HepG2 (cell line): ENCODE measurements around the gene TIFAB. TPM values are rescaled to one million over a fixed set of nuclear protein-coding genes. Genes with fewer than 3 reads are reported as not detected.

Experiments used
- CEBPG ChIP-seq: IDR thresholded peaks from 2 replicates; pipeline ENCODE4 v1.6.1; 2016
- FLYWCH1 ChIP-seq: sonication (generic); formaldehyde crosslinking; IDR thresholded peaks from 2 replicates; pipeline ENCODE4 v1.8.1; 2023; ENCODE audit warnings: mild to moderate bottlenecking, missing genetic modification reagents
- HHEX ChIP-seq: IDR thresholded peaks from 2 replicates; pipeline ENCODE4 v1.6.1; 2016; ENCODE audit warnings: control low read depth
- KAT7 ChIP-seq: IDR thresholded peaks from 2 replicates; pipeline ENCODE4 v1.6.1; 2018; ENCODE audit warnings: borderline replicate concordance, missing compliant biosample characterization
- MAZ ChIP-seq, 2 experiments: sonication (generic) in 1 of 2; formaldehyde crosslinking in 1 of 2; IDR thresholded peaks; 2 replicates each; pipeline versions ENCODE4 v1.5.0 to v1.6.1; 2012 to 2020; ENCODE audit warnings: low read depth in 2 of 2, mild to moderate bottlenecking in 2 of 2, borderline replicate concordance in 1 of 2, improper control_type of control experiment in 1 of 2, low read length in 1 of 2, missing genetic modification reagents in 1 of 2, moderate library complexity in 1 of 2
- MTA1 ChIP-seq: sonication (generic); formaldehyde crosslinking; IDR thresholded peaks from 2 replicates; pipeline ENCODE4 v1.4.0; 2020; ENCODE audit warnings: missing genetic modification reagents, mild to moderate bottlenecking, borderline replicate concordance
- NFE2L2 ChIP-seq: fragments of 150-350 bp; IDR thresholded peaks from 2 replicates; pipeline ENCODE4 v1.6.1; 2014; ENCODE audit warnings: low read length
- NFIC ChIP-seq: IDR thresholded peaks from 2 replicates; pipeline ENCODE4 v1.6.1; 2012; ENCODE audit warnings: mild to moderate bottlenecking, low read length, inconsistent platforms
- PHF20 ChIP-seq: sonication (generic); formaldehyde crosslinking; IDR thresholded peaks from 2 replicates; pipeline ENCODE4 v1.5.0; 2020; ENCODE audit warnings: mild to moderate bottlenecking, missing genetic modification reagents
- PRMT3 ChIP-seq: sonication (generic); formaldehyde crosslinking; IDR thresholded peaks from 2 replicates; pipeline ENCODE4 v1.8.1; 2022; ENCODE audit warnings: low read depth, mild to moderate bottlenecking, moderate library complexity, missing genetic modification reagents, borderline replicate concordance
- SP5 ChIP-seq: IDR thresholded peaks from 2 replicates; pipeline ENCODE4 v1.6.1; 2016; ENCODE audit warnings: low read depth, borderline replicate concordance
- SUZ12 ChIP-seq: fragments of 150-350 bp; IDR thresholded peaks from 2 replicates; pipeline ENCODE4 v1.6.1; 2014; ENCODE audit warnings: low read depth, low read length
- TOE1 ChIP-seq: sonication (generic); formaldehyde crosslinking; IDR thresholded peaks from 2 replicates; pipeline ENCODE4 v1.4.0; 2020; ENCODE audit warnings: mild to moderate bottlenecking, missing genetic modification reagents
- ZNF296 ChIP-seq: sonication (generic); formaldehyde crosslinking; conservative IDR thresholded peaks from 2 replicates; pipeline ENCODE4 v1.5.0; 2020; ENCODE audit warnings: mild to moderate bottlenecking, missing genetic modification reagents
- ZSCAN20 ChIP-seq: sonication (generic); formaldehyde crosslinking; IDR thresholded peaks from 2 replicates; pipeline ENCODE4 v1.4.0; 2020; ENCODE audit warnings: missing genetic modification reagents, mild to moderate bottlenecking, borderline replicate concordance
- polyA plus RNA-seq, 8 experiments: library from polyadenylated mRNA; depleted of rRNA in 3 of 8; stranded (reverse) in 7 of 8; unstranded in 1 of 8; fragments of >200 nt; fragmentation: Illumina TruSeq in 4 of 8; extraction: Trizol in 4 of 8; gene quantifications; 2 replicates each; pipeline versions ENCODE4 v1.2.1 to v1.2.3, GENCODE V29; 2011 to 2016; ENCODE audit warnings: low read depth in 4 of 8, missing spikeins in 1 of 8, mixed read lengths in 1 of 8; ENCODE audit not compliant: insufficient read depth in 1 of 8
- total RNA-seq, 5 experiments: library from RNA; depleted of rRNA; stranded (reverse); fragments of >200 nt; fragmentation: Illumina TruSeq; extraction: Trizol; gene quantifications; 2 replicates each; pipeline ENCODE4 v1.2.3, GENCODE V29; 2016; ENCODE audit warnings: low read depth in 1 of 5
- TF ChIP-seq, protein P1 (sequence below): IDR thresholded peaks from 2 replicates; pipeline ENCODE4 v1.6.1; 2012; ENCODE audit warnings: low read length, improper control_type of control experiment
- TF ChIP-seq, protein P2 (sequence below): sonication (generic); formaldehyde crosslinking; IDR thresholded peaks from 2 replicates; pipeline ENCODE4 v1.4.0; 2020; ENCODE audit warnings: missing genetic modification reagents, borderline replicate concordance
- TF ChIP-seq, protein P3 (sequence below): sonication (generic); formaldehyde crosslinking; IDR thresholded peaks from 2 replicates; pipeline ENCODE4 v1.9.0; 2021; ENCODE audit warnings: missing genetic modification reagents, borderline replicate concordance
- TF ChIP-seq, protein P4 (sequence below): sonication (generic); formaldehyde crosslinking; conservative IDR thresholded peaks from 2 replicates; pipeline ENCODE4 v1.8.0; 2022; ENCODE audit warnings: low read depth, missing genetic modification reagents

Gene TIFAB
- total and polyA plus RNA-seq, 2 of the 13 experiments (the other 11 are each of a cell fraction or from before 2014, with no cell fraction given), result not detected

DNA sequence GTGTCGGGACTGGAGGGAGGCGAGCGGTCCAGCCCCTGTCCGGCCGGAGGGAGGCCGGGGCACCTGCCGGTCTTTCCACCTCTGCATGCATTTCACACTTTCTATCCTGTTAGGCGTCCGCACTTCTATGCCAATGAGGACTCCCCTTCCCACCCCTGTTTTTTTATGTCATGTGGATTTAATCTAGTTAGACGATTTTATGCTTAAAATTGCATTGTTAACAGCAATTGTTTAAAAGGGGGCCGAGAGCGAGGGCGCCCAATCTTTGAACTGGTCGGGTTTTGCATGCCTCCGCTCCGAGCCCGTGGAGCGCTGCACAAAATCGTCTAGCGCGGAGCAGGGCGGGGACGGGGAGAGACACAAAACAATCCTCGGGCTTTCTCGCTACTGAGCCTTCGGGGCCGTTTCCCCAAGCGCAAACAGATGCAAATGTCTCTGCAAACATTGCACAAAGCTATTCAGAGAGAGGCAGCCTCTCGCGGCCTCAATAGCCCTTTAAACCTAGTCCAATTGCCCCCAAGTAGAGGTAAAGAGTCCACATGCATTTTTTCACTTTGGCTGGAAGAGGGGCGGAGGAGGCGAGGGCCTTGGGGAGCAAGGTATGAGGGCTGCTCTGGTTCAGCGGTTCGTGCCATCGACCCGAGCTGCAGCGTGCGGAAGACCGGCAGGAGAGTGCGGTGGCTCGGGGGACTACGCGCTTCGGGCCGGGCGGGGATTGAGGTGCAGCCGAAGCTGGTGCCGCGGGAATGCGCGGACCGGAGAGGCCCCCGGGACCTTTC lies 37.5 kb upstream of the TIFAB start (continued):
- TF ChIP-seq, protein P1, sequence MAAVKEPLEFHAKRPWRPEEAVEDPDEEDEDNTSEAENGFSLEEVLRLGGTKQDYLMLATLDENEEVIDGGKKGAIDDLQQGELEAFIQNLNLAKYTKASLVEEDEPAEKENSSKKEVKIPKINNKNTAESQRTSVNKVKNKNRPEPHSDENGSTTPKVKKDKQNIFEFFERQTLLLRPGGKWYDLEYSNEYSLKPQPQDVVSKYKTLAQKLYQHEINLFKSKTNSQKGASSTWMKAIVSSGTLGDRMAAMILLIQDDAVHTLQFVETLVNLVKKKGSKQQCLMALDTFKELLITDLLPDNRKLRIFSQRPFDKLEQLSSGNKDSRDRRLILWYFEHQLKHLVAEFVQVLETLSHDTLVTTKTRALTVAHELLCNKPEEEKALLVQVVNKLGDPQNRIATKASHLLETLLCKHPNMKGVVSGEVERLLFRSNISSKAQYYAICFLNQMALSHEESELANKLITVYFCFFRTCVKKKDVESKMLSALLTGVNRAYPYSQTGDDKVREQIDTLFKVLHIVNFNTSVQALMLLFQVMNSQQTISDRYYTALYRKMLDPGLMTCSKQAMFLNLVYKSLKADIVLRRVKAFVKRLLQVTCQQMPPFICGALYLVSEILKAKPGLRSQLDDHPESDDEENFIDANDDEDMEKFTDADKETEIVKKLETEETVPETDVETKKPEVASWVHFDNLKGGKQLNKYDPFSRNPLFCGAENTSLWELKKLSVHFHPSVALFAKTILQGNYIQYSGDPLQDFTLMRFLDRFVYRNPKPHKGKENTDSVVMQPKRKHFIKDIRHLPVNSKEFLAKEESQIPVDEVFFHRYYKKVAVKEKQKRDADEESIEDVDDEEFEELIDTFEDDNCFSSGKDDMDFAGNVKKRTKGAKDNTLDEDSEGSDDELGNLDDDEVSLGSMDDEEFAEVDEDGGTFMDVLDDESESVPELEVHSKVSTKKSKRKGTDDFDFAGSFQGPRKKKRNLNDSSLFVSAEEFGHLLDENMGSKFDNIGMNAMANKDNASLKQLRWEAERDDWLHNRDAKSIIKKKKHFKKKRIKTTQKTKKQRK, result no peak
- TF ChIP-seq SUZ12, result no peak
- TF ChIP-seq, protein P2, sequence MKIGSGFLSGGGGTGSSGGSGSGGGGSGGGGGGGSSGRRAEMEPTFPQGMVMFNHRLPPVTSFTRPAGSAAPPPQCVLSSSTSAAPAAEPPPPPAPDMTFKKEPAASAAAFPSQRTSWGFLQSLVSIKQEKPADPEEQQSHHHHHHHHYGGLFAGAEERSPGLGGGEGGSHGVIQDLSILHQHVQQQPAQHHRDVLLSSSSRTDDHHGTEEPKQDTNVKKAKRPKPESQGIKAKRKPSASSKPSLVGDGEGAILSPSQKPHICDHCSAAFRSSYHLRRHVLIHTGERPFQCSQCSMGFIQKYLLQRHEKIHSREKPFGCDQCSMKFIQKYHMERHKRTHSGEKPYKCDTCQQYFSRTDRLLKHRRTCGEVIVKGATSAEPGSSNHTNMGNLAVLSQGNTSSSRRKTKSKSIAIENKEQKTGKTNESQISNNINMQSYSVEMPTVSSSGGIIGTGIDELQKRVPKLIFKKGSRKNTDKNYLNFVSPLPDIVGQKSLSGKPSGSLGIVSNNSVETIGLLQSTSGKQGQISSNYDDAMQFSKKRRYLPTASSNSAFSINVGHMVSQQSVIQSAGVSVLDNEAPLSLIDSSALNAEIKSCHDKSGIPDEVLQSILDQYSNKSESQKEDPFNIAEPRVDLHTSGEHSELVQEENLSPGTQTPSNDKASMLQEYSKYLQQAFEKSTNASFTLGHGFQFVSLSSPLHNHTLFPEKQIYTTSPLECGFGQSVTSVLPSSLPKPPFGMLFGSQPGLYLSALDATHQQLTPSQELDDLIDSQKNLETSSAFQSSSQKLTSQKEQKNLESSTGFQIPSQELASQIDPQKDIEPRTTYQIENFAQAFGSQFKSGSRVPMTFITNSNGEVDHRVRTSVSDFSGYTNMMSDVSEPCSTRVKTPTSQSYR (CRISPR knock-in tag), result no peak
- TF ChIP-seq TOE1 (CRISPR knock-in tag), result no peak
- no peak for TF ChIP-seq NFIC
- peak; percentile 57; the same call in 1 of the 2 replicates for TF ChIP-seq SP5 (CRISPR knock-in tag)
- TF ChIP-seq CEBPG, result peak; percentile 72
- no peak for TF ChIP-seq FLYWCH1 (CRISPR knock-in tag)
- TF ChIP-seq, protein P3, sequence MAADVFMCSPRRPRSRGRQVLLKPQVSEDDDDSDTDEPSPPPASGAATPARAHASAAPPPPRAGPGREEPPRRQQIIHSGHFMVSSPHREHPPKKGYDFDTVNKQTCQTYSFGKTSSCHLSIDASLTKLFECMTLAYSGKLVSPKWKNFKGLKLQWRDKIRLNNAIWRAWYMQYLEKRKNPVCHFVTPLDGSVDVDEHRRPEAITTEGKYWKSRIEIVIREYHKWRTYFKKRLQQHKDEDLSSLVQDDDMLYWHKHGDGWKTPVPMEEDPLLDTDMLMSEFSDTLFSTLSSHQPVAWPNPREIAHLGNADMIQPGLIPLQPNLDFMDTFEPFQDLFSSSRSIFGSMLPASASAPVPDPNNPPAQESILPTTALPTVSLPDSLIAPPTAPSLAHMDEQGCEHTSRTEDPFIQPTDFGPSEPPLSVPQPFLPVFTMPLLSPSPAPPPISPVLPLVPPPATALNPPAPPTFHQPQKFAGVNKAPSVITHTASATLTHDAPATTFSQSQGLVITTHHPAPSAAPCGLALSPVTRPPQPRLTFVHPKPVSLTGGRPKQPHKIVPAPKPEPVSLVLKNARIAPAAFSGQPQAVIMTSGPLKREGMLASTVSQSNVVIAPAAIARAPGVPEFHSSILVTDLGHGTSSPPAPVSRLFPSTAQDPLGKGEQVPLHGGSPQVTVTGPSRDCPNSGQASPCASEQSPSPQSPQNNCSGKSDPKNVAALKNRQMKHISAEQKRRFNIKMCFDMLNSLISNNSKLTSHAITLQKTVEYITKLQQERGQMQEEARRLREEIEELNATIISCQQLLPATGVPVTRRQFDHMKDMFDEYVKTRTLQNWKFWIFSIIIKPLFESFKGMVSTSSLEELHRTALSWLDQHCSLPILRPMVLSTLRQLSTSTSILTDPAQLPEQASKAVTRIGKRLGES (CRISPR knock-in tag), result no peak
- no peak for TF ChIP-seq MAZ (IDR thresholded peaks at IDR 0.05; ENCODE audit: borderline replicate concordance, low read depth, low read length)
- 0 out of 2 replicates have a peak, but pooled peaks have one; percentile 39 for TF ChIP-seq MAZ (CRISPR knock-in tag; IDR thresholded peaks at IDR 0.05; ENCODE audit: low read depth)
- TF ChIP-seq ZNF296 (CRISPR knock-in tag), result no peak
- no peak for TF ChIP-seq NFE2L2
- TF ChIP-seq, protein P4, sequence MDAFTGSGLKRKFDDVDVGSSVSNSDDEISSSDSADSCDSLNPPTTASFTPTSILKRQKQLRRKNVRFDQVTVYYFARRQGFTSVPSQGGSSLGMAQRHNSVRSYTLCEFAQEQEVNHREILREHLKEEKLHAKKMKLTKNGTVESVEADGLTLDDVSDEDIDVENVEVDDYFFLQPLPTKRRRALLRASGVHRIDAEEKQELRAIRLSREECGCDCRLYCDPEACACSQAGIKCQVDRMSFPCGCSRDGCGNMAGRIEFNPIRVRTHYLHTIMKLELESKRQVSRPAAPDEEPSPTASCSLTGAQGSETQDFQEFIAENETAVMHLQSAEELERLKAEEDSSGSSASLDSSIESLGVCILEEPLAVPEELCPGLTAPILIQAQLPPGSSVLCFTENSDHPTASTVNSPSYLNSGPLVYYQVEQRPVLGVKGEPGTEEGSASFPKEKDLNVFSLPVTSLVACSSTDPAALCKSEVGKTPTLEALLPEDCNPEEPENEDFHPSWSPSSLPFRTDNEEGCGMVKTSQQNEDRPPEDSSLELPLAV, result no peak
- TF ChIP-seq ZSCAN20, result no peak
- peak; percentile 83 for TF ChIP-seq HHEX (CRISPR knock-in tag)
- no peak for TF ChIP-seq KAT7 (CRISPR knock-in tag)
- TF ChIP-seq PHF20 (CRISPR knock-in tag), result no peak
- TF ChIP-seq PRMT3 (CRISPR knock-in tag), result no peak
- peak; percentile 69 for TF ChIP-seq MTA1 (CRISPR knock-in tag)
